WERI-Rb-1 (cell line): Measurements from ENCODE around the gene YIF1B.

ENCODE experiments used
- DNase-seq: peaks from one replicate; pipeline ENCODE4 v3.0.0-alpha.2; 2020
- H3K27ac ChIP-seq: fragments of 250-450 bp; sonication (Bioruptor Pico); 2 replicates; pipeline ENCODE4 v1.5.1; 2020; ENCODE audit warnings: mild to moderate bottlenecking, moderate library complexity
- H3K27me3 ChIP-seq: fragments of 250-450 bp; sonication (Bioruptor Pico); 2 replicates; pipeline ENCODE4 v1.5.1; 2021; ENCODE audit warnings: mild to moderate bottlenecking, low read depth, moderate library complexity; ENCODE audit not compliant: insufficient read depth, severe bottlenecking
- H3K36me3 ChIP-seq: fragments of 250-450 bp; sonication (Bioruptor Pico); 2 replicates; pipeline ENCODE4 v1.5.1; 2020; ENCODE audit warnings: mild to moderate bottlenecking, moderate library complexity
- H3K4me3 ChIP-seq: 2 replicates; pipeline ENCODE4 v1.5.1; 2011; ENCODE audit warnings: low read depth, mild to moderate bottlenecking, control low read depth, low read length
- H3K9me3 ChIP-seq: fragments of 250-450 bp; sonication (Bioruptor Pico); 2 replicates; pipeline ENCODE4 v1.5.1; 2021; ENCODE audit warnings: mild to moderate bottlenecking, moderate library complexity; ENCODE audit not compliant: severe bottlenecking
- CTCF ChIP-seq: IDR thresholded peaks from 2 replicates; pipeline ENCODE4 v1.5.1; 2011; ENCODE audit warnings: low read depth, mild to moderate bottlenecking, control low read depth, inconsistent platforms, low read length

Gene YIF1B

GRCh38 chr19:38298821-38299680 lies 16.7 kb downstream of the YIF1B start:
- no peak overlapping the region for H3K4me3 ChIP-seq
- no peaks in the 10 kb centered on the region; the same call in 1 of the 2 replicates for H3K36me3 ChIP-seq
- DNase-seq: no peak
- TF ChIP-seq CTCF: no peak
- no peaks in the 10 kb centered on the region for H3K27me3 ChIP-seq
- no peak overlapping the region; the same call in 1 of the 2 replicates for H3K27ac ChIP-seq
- H3K9me3 ChIP-seq: no peaks in the 10 kb centered on the region

DNA sequence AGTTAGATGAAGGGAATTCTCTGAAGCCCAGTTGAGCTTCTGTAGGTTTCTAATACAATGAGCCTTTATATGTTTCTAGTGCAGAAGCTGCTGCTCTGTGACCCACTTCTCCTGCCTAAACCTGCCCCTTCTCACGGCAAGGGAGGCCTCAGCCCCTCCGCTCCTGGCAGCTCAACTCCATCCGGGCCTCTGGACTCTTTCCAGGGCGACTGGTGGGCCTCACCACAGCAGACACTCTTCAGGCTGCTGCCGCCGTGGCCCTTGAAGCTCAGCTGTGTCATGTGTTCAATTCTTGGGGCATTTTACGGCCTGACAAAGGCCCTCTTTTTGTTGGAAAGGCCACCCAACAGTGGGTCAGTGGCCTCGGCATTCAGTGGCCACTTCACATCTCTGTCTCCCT lies 21.7 kb downstream of the YIF1B start:
- no peak for TF ChIP-seq CTCF
- Histone ChIP-seq H3K9me3 (no peaks in the 10 kb centered on the region), H3K4me3 (no peak overlapping the region), H3K27ac (no peak overlapping the region), H3K27me3 (no peaks in the 10 kb centered on the region), H3K36me3 (no peaks in the 10 kb centered on the region)
- no peak for DNase-seq

- Histone ChIP-seq H3K27me3 (no peaks in the 10 kb centered on the region), H3K9me3 (no peaks in the 10 kb centered on the region), H3K4me3 (no peak overlapping the region), H3K27ac (peak overlapping the region; percentile 80), H3K36me3 (no peaks in the 10 kb centered on the region)
- TF ChIP-seq CTCF: no peak
- DNase-seq: peak; percentile 73
These were observed 22.5 kb downstream of the YIF1B start for GRCh38 chr19:38293281-38293680.

GRCh38 chr19:38291855-38292254 lies 23.9 kb downstream of the YIF1B start:
- Histone ChIP-seq H3K4me3 (peak overlapping the region; percentile 14), H3K27ac (peak overlapping the region; percentile 80), H3K27me3 (no peaks in the 10 kb centered on the region), H3K9me3 (no peaks in the 10 kb centered on the region), H3K36me3 (no peaks in the 10 kb centered on the region)
- TF ChIP-seq CTCF: peak; percentile 49
- DNase-seq: peak; percentile 87

DNA sequence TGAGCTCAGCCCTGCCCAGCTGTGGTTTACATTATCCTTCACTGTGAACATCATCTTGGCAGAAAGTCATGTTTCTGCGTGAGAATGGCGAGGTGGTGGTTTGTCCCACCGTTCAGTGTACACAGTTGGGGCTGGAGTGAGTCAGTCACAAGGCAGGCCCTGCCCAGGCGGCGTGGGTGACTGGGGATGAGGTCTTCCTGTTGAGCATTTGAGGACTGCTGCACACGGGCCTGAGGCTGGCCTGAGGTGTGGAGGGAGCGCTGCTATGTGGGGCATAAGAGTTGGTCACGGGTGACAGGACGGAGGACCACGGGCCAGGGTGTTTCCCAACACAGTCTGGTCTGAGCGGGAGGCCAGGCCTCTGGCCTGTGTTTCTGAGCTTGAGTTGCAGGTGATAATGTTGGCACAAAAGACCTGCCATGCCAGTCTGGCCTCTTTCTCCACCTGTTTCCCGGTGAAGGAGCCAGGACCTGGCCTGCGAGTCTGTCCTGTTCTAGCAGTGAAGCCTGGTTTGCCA lies 25.1 kb downstream of the YIF1B start:
- Histone ChIP-seq H3K27ac (no peak overlapping the region; the same call in 1 of the 2 replicates), H3K36me3 (no peaks in the 10 kb centered on the region), H3K27me3 (no peaks in the 10 kb centered on the region), H3K4me3 (no peak overlapping the region), H3K9me3 (no peaks in the 10 kb centered on the region)
- no peak for DNase-seq
- TF ChIP-seq CTCF: no peak
